Central memory CD8-positive, alpha-beta T cell (primary cell): Measurements from ENCODE around the gene THPO.

Source experiments
- ATAC-seq: fragments of 150-1000 bp; cut with Tn5 transposase; replicated peaks from 2 replicates; pipeline ENCODE4 v1.10.0; 2022; ENCODE audit warnings: mild to moderate bottlenecking, moderate FRiP score, moderate number of reproducible peaks; ENCODE audit not compliant: poor library complexity, severe bottlenecking; ENCODE audit errors: extremely low read depth
- DNase-seq, 2 donors: peaks; one replicate each; pipeline ENCODE4 v3.0.0; 2021; ENCODE audit warnings: low spot score in 2 of 2
- H3K27ac Mint-ChIP-seq: one replicate; pipeline ENCODE4 v1.8.0; 2022; ENCODE audit warnings: low read depth, mild to moderate bottlenecking, moderate library complexity, mixed read lengths
- H3K27me3 Mint-ChIP-seq: one replicate; pipeline ENCODE4 v1.8.0; 2022; ENCODE audit warnings: mixed read lengths
- H3K36me3 Mint-ChIP-seq: one replicate; pipeline ENCODE4 v1.8.0; 2022; ENCODE audit warnings: mild to moderate bottlenecking, moderate library complexity, mixed read lengths; ENCODE audit not compliant: insufficient read depth
- H3K4me1 Mint-ChIP-seq: one replicate; pipeline ENCODE4 v1.8.0; 2022; ENCODE audit warnings: mixed read lengths
- H3K4me3 Mint-ChIP-seq: one replicate; pipeline ENCODE4 v1.8.0; 2022; ENCODE audit warnings: mild to moderate bottlenecking, moderate library complexity, mixed read lengths
- H3K9me3 Mint-ChIP-seq: one replicate; pipeline ENCODE4 v1.8.0; 2022; ENCODE audit warnings: mixed read lengths

THPO gene

GRCh38 chr3:184323696-184324095 lies 54.3 kb downstream of the THPO start:
- peaks cover 72% of the 10 kb centered on the region for H3K36me3 Mint-ChIP-seq
- peaks cover 21% of the 10 kb centered on the region for H3K4me1 Mint-ChIP-seq
- H3K27me3 Mint-ChIP-seq, result no peaks in the 10 kb centered on the region
- ATAC-seq (no peak), DNase-seq (no peak)
- no peaks in the 10 kb centered on the region for H3K9me3 Mint-ChIP-seq
- H3K4me3 Mint-ChIP-seq, result no peak overlapping the region
- no peak overlapping the region for H3K27ac Mint-ChIP-seq

- Mint-ChIP-seq H3K36me3 (peaks cover 71% of the 10 kb centered on the region), H3K4me1 (peaks cover 24% of the 10 kb centered on the region), H3K9me3 (no peaks in the 10 kb centered on the region), H3K27ac (no peak overlapping the region), H3K4me3 (no peak overlapping the region), H3K27me3 (no peaks in the 10 kb centered on the region)
- ATAC-seq (no peak), DNase-seq (no peak)
Observed at GRCh38 chr3:184322731-184323487, 55.1 kb downstream of the THPO start.
